ENCODE measurements around the gene ACTR1A.

ACTR1A gene

GRCh38 chr10:102465466-102465865 lies 37.0 kb downstream of the ACTR1A start:
- TF ChIP-seq ZFX (IDR thresholded peaks at IDR 0.05) (no peak), CTCF (conservative IDR thresholded peaks at IDR 0.05) (no peak)
- H3K27ac ChIP-seq: no peak overlapping the region

- TF ChIP-seq ZFX (IDR thresholded peaks at IDR 0.05): no peak
- no peak for TF ChIP-seq CTCF (conservative IDR thresholded peaks at IDR 0.05)
- H3K27ac ChIP-seq: no peak overlapping the region
These were observed 38.5 kb downstream of the ACTR1A start for GRCh38 chr10:102463983-102464382.

- TF ChIP-seq ZFX (IDR thresholded peaks at IDR 0.05) (no peak), CTCF (conservative IDR thresholded peaks at IDR 0.05) (no peak)
- H3K27ac ChIP-seq: no peak overlapping the region
These were observed 39.9 kb downstream of the ACTR1A start for GRCh38 chr10:102462512-102463054.

- peak overlapping the region; percentile 40 for H3K27ac ChIP-seq
- TF ChIP-seq CTCF (conservative IDR thresholded peaks at IDR 0.05) (no peak), ZFX (IDR thresholded peaks at IDR 0.05) (no peak)
These were observed 41.1 kb downstream of the ACTR1A start for GRCh38 chr10:102461187-102462054.

- TF ChIP-seq ZFX (IDR thresholded peaks at IDR 0.05) (no peak), CTCF (conservative IDR thresholded peaks at IDR 0.05) (no peak)
- peak overlapping the region; percentile 40; the same call in 1 of the 2 replicates for H3K27ac ChIP-seq
These were observed 41.7 kb downstream of the ACTR1A start for GRCh38 chr10:102460836-102461186.

GRCh38 chr10:102458656-102459055 lies 43.9 kb downstream of the ACTR1A start:
- TF ChIP-seq ZFX (IDR thresholded peaks at IDR 0.05): no peak
- no peak for TF ChIP-seq CTCF (conservative IDR thresholded peaks at IDR 0.05)
- no peak overlapping the region for H3K27ac ChIP-seq

GRCh38 chr10:102457591-102458150 lies 44.8 kb downstream of the ACTR1A start:
- no peak for TF ChIP-seq CTCF (conservative IDR thresholded peaks at IDR 0.05)
- no peak for TF ChIP-seq ZFX (IDR thresholded peaks at IDR 0.05)
- no peak overlapping the region for H3K27ac ChIP-seq
